Caco-2 (cell line): ENCODE results near the gene TTC7B. TPM values are rescaled to one million over a fixed set of nuclear protein-coding genes. Genes with fewer than 3 reads are reported as not detected.

ENCODE experiments used
- BruUV-seq: library from RNA; stranded (reverse); fragments of 400-500 nt; replicated peaks from 2 replicates; lab custom pipeline; 2021; lab: Mats Ljungman, UMichigan
- CTCF ChIA-PET: fragments of 300-600 bp; sonication (Branson Sonifier 250); formaldehyde crosslinking; loops from one replicate; lab custom pipeline; 2022; ENCODE audit warnings: antibody characterized with exemption; lab: Charles Lee
- POLR2A ChIA-PET: fragments of 300-600 bp; sonication (Branson Sonifier 250); formaldehyde crosslinking; loops from one replicate; lab custom pipeline; 2022; ENCODE audit warnings: antibody characterized with exemption; lab: Charles Lee
- DNase-seq, 2 experiments: peaks; one replicate each; pipeline versions ENCODE4 v3.0.0 to v3.0.0-alpha.2; 2020 to 2022
- H3K27me3 ChIP-seq: replicated peaks from 2 replicates; pipeline ENCODE4 v1.6.0; 2011; ENCODE audit warnings: low read length; ENCODE audit not compliant: control insufficient read depth, insufficient read depth
- H3K36me3 ChIP-seq: 2 replicates; pipeline ENCODE4 v1.5.1; 2011; ENCODE audit warnings: low read length; ENCODE audit not compliant: control insufficient read depth, insufficient read depth
- H3K4me1 ChIP-seq: fragments of 250-450 bp; sonication (Bioruptor Pico); 2 replicates; pipeline ENCODE4 v1.5.1; 2020; ENCODE audit warnings: mild to moderate bottlenecking
- H3K4me3 ChIP-seq: 2 replicates; pipeline ENCODE4 v1.5.1; 2011; ENCODE audit warnings: low read depth, mild to moderate bottlenecking, control low read depth, low read length
- H3K9me3 ChIP-seq: fragments of 250-450 bp; sonication (Bioruptor Pico); 2 replicates; pipeline ENCODE4 v1.5.1; 2020; ENCODE audit warnings: mild to moderate bottlenecking, moderate library complexity
- H3K27ac Mint-ChIP-seq: one replicate; pipeline ENCODE4 v1.8.0; 2022; ENCODE audit warnings: mixed read lengths; ENCODE audit not compliant: unreplicated experiment
- H3K27me3 Mint-ChIP-seq: one replicate; pipeline ENCODE4 v1.8.0; 2022; ENCODE audit warnings: mixed read lengths; ENCODE audit not compliant: insufficient read depth, unreplicated experiment
- H3K36me3 Mint-ChIP-seq: one replicate; pipeline ENCODE4 v1.8.0; 2022; ENCODE audit warnings: mild to moderate bottlenecking, mixed read lengths; ENCODE audit not compliant: insufficient read depth, unreplicated experiment
- H3K4me1 Mint-ChIP-seq: one replicate; pipeline ENCODE4 v1.8.0; 2022; ENCODE audit warnings: low read depth, mixed read lengths; ENCODE audit not compliant: unreplicated experiment
- H3K4me3 Mint-ChIP-seq: one replicate; pipeline ENCODE4 v1.8.0; 2022; ENCODE audit warnings: mild to moderate bottlenecking, moderate library complexity, mixed read lengths; ENCODE audit not compliant: unreplicated experiment
- H3K9me3 Mint-ChIP-seq: one replicate; pipeline ENCODE4 v1.8.0; 2022; ENCODE audit warnings: mixed read lengths; ENCODE audit not compliant: unreplicated experiment
- intact Hi-C: fragments of 100-400 bp; cut with micrococcal nuclease; formaldehyde crosslinking; loops from one replicate; pipeline ENCODE4 v1.10.0; 2022; ENCODE audit not compliant: unreplicated experiment
- total RNA-seq: library from RNA; stranded (reverse); gene quantifications from 2 replicates; pipeline ENCODE4 v1.2.3, GENCODE V29; 2022
- TF ChIP-seq, protein P1 (sequence below), 2 experiments: fragments of 200-600 bp in 1 of 2; IDR thresholded peaks; 1 replicate in 1 of 2; 2 replicates in 1 of 2; pipeline versions ENCODE4 v1.5.1 to v1.8.0; 2011 to 2022; ENCODE audit warnings: antibody characterized with exemption in 1 of 2, control low read depth in 1 of 2, inconsistent platforms in 1 of 2, low read depth in 1 of 2, low read length in 1 of 2, mild to moderate bottlenecking in 1 of 2, moderate library complexity in 1 of 2; ENCODE audit not compliant: insufficient read depth in 1 of 2, severe bottlenecking in 1 of 2, unreplicated experiment in 1 of 2

TTC7B gene
- total RNA-seq, 1 experiment from 2014 or later, result 28.5 TPM

- intact Hi-C loops, result no loop called here
- Histone ChIP-seq H3K4me3 (no peak overlapping the region), H3K27me3 (no peaks in the 10 kb centered on the region), H3K36me3 (no peaks in the 10 kb centered on the region), H3K9me3 (no peaks in the 10 kb centered on the region), H3K4me1 (peaks cover 8% of the 10 kb centered on the region; the same call in 1 of the 2 replicates)
- Mint-ChIP-seq H3K4me1 (peaks cover 4% of the 10 kb centered on the region), H3K4me3 (no peak overlapping the region), H3K27ac (no peak overlapping the region), H3K36me3 (peaks cover under 1% of the 10 kb centered on the region), H3K27me3 (no peaks in the 10 kb centered on the region), H3K9me3 (no peaks in the 10 kb centered on the region)
- BruUV-seq, result no TSS peak
- ChIA-PET CTCF (no interaction called here), POLR2A (no interaction called here)
- no peak for DNase-seq
- TF ChIP-seq, protein P1, sequence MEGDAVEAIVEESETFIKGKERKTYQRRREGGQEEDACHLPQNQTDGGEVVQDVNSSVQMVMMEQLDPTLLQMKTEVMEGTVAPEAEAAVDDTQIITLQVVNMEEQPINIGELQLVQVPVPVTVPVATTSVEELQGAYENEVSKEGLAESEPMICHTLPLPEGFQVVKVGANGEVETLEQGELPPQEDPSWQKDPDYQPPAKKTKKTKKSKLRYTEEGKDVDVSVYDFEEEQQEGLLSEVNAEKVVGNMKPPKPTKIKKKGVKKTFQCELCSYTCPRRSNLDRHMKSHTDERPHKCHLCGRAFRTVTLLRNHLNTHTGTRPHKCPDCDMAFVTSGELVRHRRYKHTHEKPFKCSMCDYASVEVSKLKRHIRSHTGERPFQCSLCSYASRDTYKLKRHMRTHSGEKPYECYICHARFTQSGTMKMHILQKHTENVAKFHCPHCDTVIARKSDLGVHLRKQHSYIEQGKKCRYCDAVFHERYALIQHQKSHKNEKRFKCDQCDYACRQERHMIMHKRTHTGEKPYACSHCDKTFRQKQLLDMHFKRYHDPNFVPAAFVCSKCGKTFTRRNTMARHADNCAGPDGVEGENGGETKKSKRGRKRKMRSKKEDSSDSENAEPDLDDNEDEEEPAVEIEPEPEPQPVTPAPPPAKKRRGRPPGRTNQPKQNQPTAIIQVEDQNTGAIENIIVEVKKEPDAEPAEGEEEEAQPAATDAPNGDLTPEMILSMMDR (IDR thresholded peaks at IDR 0.05; ENCODE audit: insufficient read depth in 1 of 2, low read depth in 1 of 2, low read length in 1 of 2, severe bottlenecking in 1 of 2, unreplicated experiment in 1 of 2), result no peak
Measured at GRCh38 chr14:90489916-90490719, 326.1 kb downstream of the TTC7B start.

DNA sequence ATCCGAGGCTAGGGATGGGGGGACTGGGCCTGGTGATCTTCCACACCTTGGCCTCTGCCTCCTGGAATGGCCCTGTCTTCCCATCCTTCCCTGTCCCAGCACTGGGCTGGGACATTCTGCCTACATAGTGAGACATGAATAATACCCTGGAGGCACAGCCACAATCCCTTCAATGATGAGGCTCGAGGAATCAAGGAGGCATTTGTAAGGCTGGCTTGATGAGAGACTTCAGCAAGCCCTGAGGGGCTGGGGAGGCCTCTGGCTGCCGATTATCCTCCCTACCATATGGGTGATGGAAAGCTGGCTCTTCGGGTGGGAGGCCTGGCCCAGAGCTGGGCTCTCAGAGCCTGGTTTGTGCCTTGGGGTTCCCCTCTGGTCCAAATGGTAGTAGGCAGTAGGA, 326.9 kb downstream of the TTC7B start:
- POLR2A ChIA-PET, result no interaction called here
- BruUV-seq, result no TSS peak
- Mint-ChIP-seq H3K27ac (no peak overlapping the region), H3K4me3 (no peak overlapping the region), H3K27me3 (no peaks in the 10 kb centered on the region), H3K36me3 (no peaks in the 10 kb centered on the region), H3K4me1 (no peaks in the 10 kb centered on the region), H3K9me3 (no peaks in the 10 kb centered on the region)
- Histone ChIP-seq H3K9me3 (no peaks in the 10 kb centered on the region), H3K36me3 (no peaks in the 10 kb centered on the region), H3K27me3 (no peaks in the 10 kb centered on the region), H3K4me1 (peaks cover 6% of the 10 kb centered on the region; the same call in 1 of the 2 replicates), H3K4me3 (no peak overlapping the region)
- DNase-seq, result no peak
- intact Hi-C loops, result no loop called here
- TF ChIP-seq, protein P1 (IDR thresholded peaks at IDR 0.05; ENCODE audit: insufficient read depth in 1 of 2, low read depth in 1 of 2, low read length in 1 of 2, severe bottlenecking in 1 of 2, unreplicated experiment in 1 of 2), result no peak
- CTCF ChIA-PET, result no interaction called here

- BruUV-seq, result no TSS peak
- H3K4me1 ChIP-seq, result peaks cover 6% of the 10 kb centered on the region; the same call in 1 of the 2 replicates
- Mint-ChIP-seq H3K9me3 (no peaks in the 10 kb centered on the region), H3K36me3 (no peaks in the 10 kb centered on the region), H3K4me1 (no peaks in the 10 kb centered on the region), H3K27ac (no peak overlapping the region), H3K4me3 (no peak overlapping the region), H3K27me3 (no peaks in the 10 kb centered on the region)
- no peak overlapping the region for H3K4me3 ChIP-seq
- intact Hi-C loops, result no loop called here
- H3K36me3 ChIP-seq, result no peaks in the 10 kb centered on the region
- DNase-seq, result no peak
- H3K9me3 ChIP-seq, result no peaks in the 10 kb centered on the region
- CTCF ChIA-PET, result no interaction called here
- POLR2A ChIA-PET, result no interaction called here
- TF ChIP-seq, protein P1 (IDR thresholded peaks at IDR 0.05; ENCODE audit: insufficient read depth in 1 of 2, low read depth in 1 of 2, low read length in 1 of 2, severe bottlenecking in 1 of 2, unreplicated experiment in 1 of 2), result no peak
- H3K27me3 ChIP-seq, result no peaks in the 10 kb centered on the region
Measured at GRCh38 chr14:90488256-90488655, 328.0 kb downstream of the TTC7B start.
